ENCODE measurements around the gene EBPL. TPM values are rescaled to one million over a fixed set of nuclear protein-coding genes. Genes with fewer than 3 reads are reported as not detected.

Gene EBPL
- total RNA-seq, 4 donors from 2014 or later = 17.0 to 56.4 (median 45.9) TPM

DNA sequence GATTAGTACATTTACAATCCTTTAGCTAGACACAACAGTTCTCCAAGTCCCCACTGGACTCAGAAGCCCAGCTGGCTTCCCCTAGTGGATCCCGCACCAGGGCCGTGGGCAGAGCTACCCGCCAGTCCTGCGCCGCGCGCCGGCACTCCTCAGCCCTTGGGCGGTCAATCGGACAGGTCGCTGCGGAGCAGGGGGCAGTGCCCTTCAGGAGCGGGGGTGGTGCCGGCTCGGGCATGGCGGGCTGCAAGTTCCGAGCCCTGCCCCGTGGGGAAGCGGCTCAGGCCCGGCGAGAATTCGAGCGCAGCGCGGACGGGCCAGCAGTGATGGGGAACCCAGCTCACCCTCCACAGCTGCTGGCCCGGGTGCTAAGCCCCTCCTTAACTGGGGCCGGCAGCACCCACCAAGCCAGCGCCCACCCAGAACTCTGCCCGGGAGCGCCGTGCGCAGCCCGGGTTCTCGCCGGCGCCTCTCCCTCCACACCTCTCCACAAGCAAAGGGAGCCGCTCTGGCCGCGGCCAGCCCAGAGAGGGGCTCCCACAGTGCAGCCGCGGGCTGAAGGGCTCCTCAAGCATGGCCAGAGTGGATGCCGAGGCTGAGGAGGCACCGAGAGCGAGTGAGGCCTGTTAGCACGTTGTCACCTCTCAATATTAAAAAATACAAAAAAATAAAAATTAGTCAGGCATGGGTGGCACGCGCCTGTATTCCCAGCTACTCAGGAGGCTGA is 12.9 kb downstream of the EBPL start:
- no peak overlapping the region for H3K4me3 ChIP-seq
- intact Hi-C loops (cut with DNase I) = no loop called here

DNA sequence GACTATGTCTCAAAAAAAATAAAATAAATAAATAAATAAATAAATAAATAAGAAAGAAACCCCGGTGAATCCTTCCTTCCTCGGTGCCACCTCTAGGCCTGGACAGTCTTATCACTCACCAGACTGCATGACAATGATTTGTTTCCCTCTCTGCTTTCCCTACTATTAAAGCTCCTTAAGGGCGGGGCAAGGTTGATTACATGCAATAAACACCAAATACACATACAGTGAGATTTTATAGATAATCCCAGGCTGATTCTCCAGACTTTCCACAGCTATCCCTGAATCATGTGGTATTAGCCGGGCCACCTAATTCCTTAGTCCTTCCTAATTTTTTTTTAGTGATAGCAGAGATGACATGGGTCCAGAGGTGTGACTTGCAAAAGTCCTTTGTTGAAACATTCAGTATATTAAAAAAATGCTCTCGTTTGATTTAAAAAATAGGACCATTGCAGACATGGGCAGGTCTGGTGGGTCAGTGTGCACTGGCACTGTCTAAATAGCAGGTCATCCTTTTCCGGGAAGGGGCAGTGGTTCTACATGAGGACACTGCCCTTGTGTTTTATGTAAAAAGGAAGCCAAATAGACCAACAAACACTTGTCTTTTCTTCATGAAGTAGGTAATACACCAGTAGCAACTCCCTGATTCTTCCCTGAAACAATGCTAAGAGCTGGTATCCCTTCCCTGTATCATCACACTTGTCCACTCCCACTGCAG is 14.5 kb downstream of the EBPL start:
- DNase-seq (ENCODE audit: extremely low spot score) = no peak
- Histone ChIP-seq H3K27ac (replicated peaks in 1 of 4) (no peak overlapping the region), H3K27me3 (no peaks in the 10 kb centered on the region), H3K36me3 (peaks cover 0 to 21% (median 3%) of the 10 kb centered on the region in 4 donors), H3K4me3 (no peak overlapping the region), H3K4me1 (no peaks in the 10 kb centered on the region), H3K9me3 (no peaks in the 10 kb centered on the region)
- WGBS = 94% methylated on average over 6 of the region's 6 CpGs
- intact Hi-C loops (cut with DNase I) = no loop called here
- no peak for TF ChIP-seq POLR2A (IDR thresholded peaks at IDR 0.05; ENCODE audit: low read depth)

More for the DNA sequence above, 12.9 kb downstream of the EBPL start:
- no peak for DNase-seq (ENCODE audit: extremely low spot score)
- Histone ChIP-seq H3K4me1 (no peaks in the 10 kb centered on the region), H3K36me3 (peaks cover 0 to 21% (median 3%) of the 10 kb centered on the region in 4 donors), H3K9me3 (no peaks in the 10 kb centered on the region), H3K27ac (replicated peaks in 1 of 4) (no peak overlapping the region), H3K27me3 (no peaks in the 10 kb centered on the region)
- TF ChIP-seq EP300 (IDR thresholded peaks at IDR 0.05) (no peak), POLR2A (IDR thresholded peaks at IDR 0.05; ENCODE audit: low read depth) (no peak), POLR2AphosphoS5 (IDR thresholded peaks at IDR 0.05) (no peak)
- TF ChIP-seq, protein P1, sequence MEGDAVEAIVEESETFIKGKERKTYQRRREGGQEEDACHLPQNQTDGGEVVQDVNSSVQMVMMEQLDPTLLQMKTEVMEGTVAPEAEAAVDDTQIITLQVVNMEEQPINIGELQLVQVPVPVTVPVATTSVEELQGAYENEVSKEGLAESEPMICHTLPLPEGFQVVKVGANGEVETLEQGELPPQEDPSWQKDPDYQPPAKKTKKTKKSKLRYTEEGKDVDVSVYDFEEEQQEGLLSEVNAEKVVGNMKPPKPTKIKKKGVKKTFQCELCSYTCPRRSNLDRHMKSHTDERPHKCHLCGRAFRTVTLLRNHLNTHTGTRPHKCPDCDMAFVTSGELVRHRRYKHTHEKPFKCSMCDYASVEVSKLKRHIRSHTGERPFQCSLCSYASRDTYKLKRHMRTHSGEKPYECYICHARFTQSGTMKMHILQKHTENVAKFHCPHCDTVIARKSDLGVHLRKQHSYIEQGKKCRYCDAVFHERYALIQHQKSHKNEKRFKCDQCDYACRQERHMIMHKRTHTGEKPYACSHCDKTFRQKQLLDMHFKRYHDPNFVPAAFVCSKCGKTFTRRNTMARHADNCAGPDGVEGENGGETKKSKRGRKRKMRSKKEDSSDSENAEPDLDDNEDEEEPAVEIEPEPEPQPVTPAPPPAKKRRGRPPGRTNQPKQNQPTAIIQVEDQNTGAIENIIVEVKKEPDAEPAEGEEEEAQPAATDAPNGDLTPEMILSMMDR (IDR thresholded peaks at IDR 0.05) = no peak
- 97% methylated on average over 34 of the region's 48 CpGs for WGBS

DNA sequence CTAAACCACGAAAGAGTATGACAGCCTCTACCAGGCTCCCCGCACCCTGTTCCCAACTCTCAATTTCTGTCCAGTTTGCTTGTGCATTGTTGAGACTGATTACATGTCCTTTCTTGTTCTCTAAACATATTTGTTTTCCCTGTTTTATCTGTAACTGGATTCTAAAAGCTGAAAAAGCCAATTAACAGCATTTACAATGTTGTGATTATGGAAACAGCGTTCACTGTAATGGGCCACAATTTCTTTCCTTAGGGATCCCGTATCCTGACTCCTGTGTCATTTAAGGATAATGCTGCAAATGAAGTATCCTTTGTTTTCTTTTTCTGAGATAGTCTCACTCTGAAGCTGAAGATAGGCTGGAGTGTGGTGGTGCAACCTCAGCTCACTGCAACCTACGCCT is 20.5 kb downstream of the EBPL start:
- Histone ChIP-seq H3K27me3 (no peaks in the 10 kb centered on the region), H3K4me3 (no peak overlapping the region), H3K9me3 (no peaks in the 10 kb centered on the region), H3K36me3 (peaks cover 4 to 28% (median 11%) of the 10 kb centered on the region in 4 donors), H3K27ac (replicated peaks in 1 of 4) (no peak overlapping the region), H3K4me1 (peaks cover 0 to 13% (median 0%) of the 10 kb centered on the region in 4 donors)
- 78% methylated on average over 5 of the region's 5 CpGs for WGBS
- intact Hi-C loops (cut with DNase I) = loop anchor here (5.0 kb wide), 1 partner anchor 121 kb away; the partner anchor contains the start of gene KPNA3
- no peak for DNase-seq (ENCODE audit: extremely low spot score)
- TF ChIP-seq, protein P1 (IDR thresholded peaks at IDR 0.05) = no peak
- TF ChIP-seq EP300 (IDR thresholded peaks at IDR 0.05) = no peak
- no peak for TF ChIP-seq POLR2A (IDR thresholded peaks at IDR 0.05; ENCODE audit: low read depth)
- no peak for TF ChIP-seq POLR2AphosphoS5 (IDR thresholded peaks at IDR 0.05)

DNA sequence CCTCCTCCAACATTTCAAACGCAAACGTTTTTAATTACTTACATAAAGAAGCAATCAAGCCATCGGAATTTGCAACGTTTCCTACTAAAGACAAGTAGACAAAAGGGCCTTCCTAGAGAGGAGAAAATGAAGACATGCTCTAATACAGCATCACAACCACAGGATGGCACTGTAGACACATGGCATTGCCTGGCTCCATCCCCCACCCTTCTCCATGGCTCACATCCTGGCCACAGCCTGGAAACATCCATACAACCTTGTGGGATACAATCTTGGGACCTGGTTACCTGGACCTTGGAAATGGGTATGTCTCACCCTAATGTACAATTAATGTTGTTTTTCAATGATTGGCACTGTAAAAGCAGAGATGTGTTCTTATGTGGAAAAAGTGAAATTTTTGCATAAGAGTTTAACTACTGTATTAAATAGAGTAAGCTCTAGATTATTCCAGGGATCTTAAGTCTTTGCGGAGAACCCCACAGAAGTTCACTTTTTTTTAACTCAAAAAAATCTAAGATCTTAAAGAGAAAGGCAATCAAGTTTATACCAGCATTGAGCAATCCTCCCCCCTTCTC is 21.5 kb downstream of the EBPL start:
- no peaks in the 10 kb centered on the region for H3K27me3 ChIP-seq
- H3K4me1 ChIP-seq = peaks cover 0 to 13% (median 0%) of the 10 kb centered on the region in 4 donors
- no peak overlapping the region for H3K4me3 ChIP-seq
- no peaks in the 10 kb centered on the region for H3K9me3 ChIP-seq
- H3K27ac ChIP-seq (replicated peaks in 1 of 4) = no peak overlapping the region
- peaks cover under 1 to 32% (median 11%) of the 10 kb centered on the region in 4 donors for H3K36me3 ChIP-seq
- DNase-seq (ENCODE audit: extremely low spot score) = no peak
- 58% methylated on average over 5 of the region's 5 CpGs for WGBS
- intact Hi-C loops (cut with DNase I) = loop anchor here (5.0 kb wide), 2 partner anchors 122 to 177 kb away; partner anchors contain the start of gene KPNA3
- TF ChIP-seq POLR2A (IDR thresholded peaks at IDR 0.05; ENCODE audit: low read depth) = no peak
- TF ChIP-seq, protein P1 (IDR thresholded peaks at IDR 0.05) = peak; percentile 67 to 78 (median 69)

DNA sequence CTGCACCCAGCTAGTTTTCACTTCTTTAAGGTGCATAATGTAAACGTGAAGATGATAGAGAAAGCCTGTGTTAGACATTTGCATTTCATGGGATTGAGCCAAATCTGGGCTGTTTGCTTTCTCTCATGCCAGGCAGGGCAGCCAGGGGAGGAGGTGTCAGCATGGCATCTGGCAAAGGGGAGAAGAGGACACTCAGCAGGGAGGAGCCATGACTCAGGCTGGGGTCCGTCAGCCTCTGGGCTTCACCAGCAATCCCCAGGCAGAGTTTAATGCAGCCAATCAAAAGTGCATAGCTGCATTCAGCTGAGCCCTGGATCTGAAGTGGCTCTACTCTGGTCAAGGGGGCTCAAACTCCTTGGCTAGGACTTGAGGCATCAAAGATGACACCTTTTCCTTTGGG is 23.5 kb downstream of the EBPL start:
- 78% methylated on average over 1 of the region's 2 CpGs for WGBS
- TF ChIP-seq POLR2AphosphoS5 (IDR thresholded peaks at IDR 0.05) (no peak), EP300 (IDR thresholded peaks at IDR 0.05) (no peak), POLR2A (IDR thresholded peaks at IDR 0.05; ENCODE audit: low read depth) (no peak)
- TF ChIP-seq, protein P1 (IDR thresholded peaks at IDR 0.05) = no peak
- peaks cover 0 to 13% (median 0%) of the 10 kb centered on the region in 4 donors for H3K4me1 ChIP-seq
- intact Hi-C loops (cut with DNase I) = loop anchor here (5.0 kb wide), 1 partner anchor 180 kb away; no protein-coding TSS in a partner anchor
- no peaks in the 10 kb centered on the region for H3K9me3 ChIP-seq
- peaks cover 0 to 35% (median 11%) of the 10 kb centered on the region in 4 donors for H3K36me3 ChIP-seq
- H3K27ac ChIP-seq (replicated peaks in 1 of 4) = no peak overlapping the region
- DNase-seq (ENCODE audit: extremely low spot score) = no peak
- no peaks in the 10 kb centered on the region for H3K27me3 ChIP-seq
- H3K4me3 ChIP-seq = no peak overlapping the region
